HG02759 (cell line): Measurements from ENCODE around the gene MRPS2.
A peak's percentile ranks its signal among the peaks of the same experiment; 100 is the strongest.

Experiments
- ATAC-seq: cut with Tn5 transposase; IDR thresholded peaks from one replicate; pipeline ENCODE4 v1.9.1; 2021; ENCODE audit warnings: mild to moderate bottlenecking, moderate library complexity; ENCODE audit not compliant: unreplicated experiment

MRPS2 gene

DNA sequence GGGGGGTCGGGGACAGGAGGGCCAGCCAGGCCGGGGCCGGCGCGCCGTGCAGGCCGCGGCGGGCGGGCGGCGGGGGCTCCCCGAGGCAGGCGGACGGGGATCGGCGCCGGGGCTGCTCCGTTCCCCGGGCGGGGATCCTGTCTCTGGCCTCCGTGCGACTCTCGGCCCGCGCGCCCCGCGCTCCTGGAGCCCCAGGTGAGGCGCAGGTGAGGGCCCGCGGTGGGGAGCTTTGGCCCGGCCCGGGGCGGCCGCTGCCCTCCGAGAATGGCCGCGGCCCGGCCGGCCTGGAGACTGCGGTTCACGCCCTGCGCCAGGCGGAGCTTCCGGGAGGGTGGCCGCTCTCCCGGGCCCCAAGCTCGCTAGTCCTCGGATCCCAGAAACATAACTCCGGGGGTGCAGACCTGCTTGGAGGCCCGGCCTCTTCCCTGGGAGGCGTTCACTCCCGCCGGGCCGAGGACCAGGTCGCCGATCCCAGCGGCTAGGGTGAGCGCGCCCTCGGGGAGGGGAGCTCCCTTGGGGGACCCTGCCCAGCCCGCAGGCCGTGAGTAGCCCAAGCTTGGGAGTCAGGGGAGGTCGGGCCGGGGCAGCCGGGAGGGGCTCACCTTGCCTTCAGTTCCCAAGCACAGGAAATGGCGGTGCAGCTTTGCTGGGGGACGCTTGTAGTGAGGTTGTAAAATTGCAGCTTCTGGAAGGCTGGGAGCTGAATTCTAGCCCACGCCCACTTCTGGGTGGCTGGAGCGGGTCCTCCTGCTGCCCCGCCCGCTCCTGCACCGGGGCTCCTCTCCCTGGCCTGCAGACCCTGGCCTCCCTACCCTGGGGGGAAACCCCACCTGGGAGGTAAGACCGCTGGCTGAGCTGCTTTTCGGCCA lies 20.2 kb upstream of the MRPS2 start:
- peak; percentile 32 for ATAC-seq

GRCh38 chr9:135480940-135481310 lies 19.6 kb upstream of the MRPS2 start:
- ATAC-seq = no peak

DNA sequence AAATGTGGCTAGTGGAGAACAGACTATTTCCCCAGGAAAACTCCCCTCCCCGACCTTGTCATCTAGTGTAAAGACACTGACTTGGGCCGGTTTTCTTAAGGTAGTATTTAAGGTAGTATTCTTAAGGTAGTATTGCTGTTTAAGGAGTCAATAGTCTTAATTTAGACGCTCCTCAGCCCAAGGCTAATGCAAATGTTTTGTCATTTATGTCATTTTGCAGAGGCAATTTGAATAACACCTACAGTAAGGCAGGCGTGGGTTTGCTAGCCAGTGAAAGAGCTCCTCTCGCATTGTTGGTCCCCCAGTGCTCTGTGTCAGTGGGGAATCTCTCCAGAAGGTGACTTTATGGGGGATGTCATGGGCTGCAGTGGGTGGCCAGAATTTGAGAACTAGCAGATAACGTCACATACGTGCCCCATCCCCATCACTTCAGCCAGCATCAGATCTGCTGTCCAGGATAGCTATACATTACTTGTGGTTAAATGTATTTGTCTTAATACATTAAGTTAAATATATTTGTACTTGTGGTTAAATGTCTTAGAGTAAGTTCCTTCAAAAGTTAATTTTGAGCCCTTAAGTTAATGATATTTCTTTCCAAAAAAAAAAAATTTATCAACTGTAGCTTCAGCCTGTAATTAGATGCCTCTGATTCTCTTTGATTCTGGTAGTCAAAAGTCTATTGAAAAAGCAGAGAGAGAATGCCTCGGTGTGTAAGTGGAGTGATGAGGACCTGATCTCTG lies 18.3 kb upstream of the MRPS2 start:
- no peak for ATAC-seq

- no peak for ATAC-seq
These were observed 15.8 kb upstream of the MRPS2 start for GRCh38 chr9:135484460-135485277.

DNA sequence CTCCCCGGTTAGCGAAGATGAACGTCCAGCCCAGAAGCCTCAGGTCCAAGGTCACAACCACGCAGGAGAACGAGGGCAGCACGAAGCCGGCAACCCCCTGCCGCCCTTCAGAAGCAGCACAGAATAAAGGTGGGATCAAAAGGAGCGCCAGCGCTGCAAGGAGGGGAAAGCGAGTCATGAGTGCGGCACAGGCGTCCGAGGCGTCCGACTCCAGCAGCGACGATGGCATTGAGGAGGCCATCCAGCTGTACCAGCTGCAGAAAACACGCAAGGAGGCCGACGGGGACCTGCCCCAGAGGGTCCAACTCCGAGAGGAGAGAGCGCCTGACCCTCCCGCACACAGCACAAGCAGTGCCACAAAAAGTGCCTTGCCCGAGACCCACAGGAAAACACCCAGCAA lies 15.1 kb upstream of the MRPS2 start:
- ATAC-seq = no peak

DNA sequence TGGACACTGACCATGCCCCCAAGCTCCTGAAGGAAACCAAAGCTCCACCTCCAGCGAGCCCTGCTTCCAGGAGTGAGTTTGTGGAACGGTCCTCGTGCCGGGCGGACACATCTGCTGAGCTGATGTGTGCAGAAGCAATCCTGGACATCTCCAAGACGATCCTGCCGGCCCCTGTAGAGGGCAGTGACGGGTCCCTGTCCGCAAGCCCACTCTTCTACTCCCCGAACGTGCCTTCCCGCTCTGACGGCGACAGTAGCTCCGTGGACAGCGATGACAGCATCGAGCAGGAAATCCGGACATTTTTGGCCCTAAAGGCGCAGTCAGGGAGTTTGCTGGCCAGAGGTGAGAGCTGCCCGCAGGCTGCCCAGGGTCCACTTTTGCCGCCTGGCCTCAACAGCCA lies 14.7 kb upstream of the MRPS2 start:
- no peak for ATAC-seq

DNA sequence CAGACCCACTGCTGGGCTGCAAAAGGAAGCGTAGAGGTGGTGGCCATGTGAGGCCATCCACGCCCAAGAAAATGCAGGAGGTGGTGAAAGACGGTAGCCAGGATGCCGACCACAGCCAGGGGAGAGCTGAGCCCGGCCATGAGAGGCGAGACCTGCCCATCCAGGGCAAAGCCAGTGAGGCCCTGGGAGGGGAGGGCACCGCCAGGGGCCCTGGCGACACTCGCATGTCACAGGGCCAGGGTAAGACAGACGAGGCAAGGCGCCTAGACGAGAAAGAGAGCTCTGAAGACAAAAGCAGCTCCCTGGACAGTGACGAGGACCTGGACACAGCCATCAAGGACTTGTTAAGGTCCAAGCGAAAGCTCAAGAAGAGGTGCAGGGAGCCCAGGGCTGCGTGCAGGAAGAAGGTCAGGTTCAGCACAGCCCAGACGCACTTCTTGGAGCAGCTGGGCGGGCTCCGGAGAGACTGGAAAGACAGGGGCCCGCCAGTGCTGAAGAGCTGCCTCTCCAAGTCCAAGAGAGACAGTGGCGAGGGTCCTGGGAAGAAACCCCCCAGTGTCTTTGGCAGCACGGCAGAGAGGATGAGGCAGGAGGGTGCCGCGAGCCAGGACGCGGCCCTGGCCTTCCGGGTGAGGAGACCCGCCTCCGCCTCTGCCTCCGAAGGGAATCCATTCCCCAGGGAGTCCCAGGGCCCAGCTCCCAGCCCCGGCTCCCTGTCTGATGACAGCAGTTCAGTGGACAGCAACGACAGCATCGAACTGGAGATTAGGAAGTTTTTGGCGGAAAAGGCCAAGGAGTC lies 14.0 kb upstream of the MRPS2 start:
- no peak for ATAC-seq

DNA sequence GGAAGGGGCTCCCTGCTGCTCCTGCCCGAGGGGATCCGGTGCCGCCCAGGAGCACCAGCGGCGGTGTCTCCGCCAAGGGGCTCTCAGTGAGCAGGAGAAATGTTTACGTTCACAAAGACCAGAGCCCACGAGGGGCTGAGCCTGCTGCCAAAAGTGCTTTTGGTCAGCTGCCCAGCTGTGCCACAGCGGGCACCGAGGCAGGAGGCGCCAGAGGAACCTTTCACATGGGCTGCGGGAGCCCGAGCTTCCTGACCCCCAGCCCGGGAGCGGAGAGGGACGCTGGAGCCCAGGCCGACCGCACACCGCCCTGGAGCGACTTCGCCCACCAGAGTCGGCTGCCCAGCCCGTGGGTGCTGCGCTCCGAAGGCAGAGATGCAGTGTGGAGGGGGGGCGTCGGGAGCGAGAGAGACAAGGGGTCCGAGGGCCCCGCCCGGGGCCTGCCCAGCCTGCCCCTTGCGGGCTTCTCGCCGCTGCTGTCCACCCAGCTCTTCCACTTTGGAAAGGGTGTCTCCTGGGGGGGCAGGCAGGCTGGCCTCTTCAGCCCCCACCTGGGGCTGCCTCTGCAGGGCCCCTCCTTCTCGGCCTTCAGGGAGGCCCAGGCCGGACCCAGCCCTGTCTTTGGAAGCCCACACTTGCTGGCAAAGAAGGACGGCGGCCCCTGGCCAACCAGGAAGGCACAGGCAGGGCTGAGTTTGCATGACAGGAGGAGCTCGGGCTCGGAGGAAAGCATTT lies 13.0 kb upstream of the MRPS2 start:
- ATAC-seq = no peak

GRCh38 chr9:135488013-135488330 lies 12.5 kb upstream of the MRPS2 start:
- ATAC-seq = no peak

- ATAC-seq = no peak
These were observed 12.0 kb upstream of the MRPS2 start for GRCh38 chr9:135488527-135488926.

DNA sequence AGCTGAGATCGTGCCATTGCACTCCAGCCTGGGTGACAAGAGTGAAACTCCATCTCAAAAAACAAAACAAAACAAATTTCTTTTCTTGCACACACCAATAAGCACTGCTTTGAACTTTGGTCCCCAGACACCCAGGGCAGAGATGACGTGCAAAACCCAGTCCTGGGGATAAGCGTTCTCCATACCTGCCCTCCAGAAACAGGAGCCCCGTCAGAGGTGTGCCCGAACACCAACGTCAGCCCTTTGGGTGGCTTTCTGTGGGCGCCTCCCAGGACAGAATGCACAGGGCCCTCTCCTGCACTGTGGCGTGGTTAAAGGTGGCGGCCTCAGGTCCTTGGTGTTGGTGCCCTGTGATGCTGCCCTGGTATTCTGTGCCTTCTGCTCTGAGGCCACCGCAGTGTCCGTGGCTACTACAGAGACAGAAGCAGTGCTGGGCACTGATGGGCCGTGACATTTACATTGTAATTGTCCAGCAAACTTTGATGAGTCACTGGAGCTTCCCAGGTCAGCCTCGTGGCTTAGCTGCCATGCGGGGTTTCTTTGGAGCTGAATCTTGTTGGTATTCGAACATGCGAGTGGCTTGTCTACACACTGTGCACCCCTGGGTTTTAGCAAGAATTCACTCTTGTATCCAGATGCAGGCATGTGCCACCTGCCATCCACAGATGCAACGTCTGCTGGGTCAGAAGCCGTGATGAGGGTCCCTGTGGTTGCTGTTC lies 11.1 kb upstream of the MRPS2 start:
- ATAC-seq = no peak

DNA sequence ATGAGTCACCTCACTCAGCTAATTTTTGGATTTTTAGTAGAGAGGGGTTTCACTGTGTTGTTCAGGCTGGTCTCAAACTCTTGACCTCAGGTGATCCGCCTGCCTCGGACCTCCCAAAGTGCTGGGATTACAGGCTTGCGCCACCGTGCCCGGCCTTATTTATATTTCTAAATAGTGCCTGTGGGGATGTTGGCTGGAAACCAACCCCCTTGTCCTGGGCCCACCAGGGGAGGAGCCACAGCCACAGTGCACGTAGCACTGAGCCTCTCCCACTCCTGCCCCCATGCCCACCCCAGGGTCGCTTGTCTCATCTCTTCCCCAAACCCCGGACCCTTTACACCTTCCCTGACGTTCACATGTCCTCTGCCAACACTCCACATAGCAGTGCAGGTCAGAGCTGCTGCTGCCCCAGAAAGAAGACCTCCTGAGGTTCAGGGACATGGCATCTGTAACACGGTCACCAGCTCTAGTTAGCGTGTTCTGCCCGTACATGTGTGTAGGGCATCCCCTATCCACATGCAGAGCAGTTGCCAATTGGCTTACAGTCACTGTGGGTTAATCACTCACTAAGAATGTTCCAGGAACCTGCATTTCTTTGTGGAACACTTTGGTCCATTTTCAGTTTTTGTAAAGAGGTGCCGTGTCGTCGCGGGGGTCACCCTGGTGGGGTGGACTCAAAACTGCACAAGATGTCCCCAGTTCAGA lies 10.2 kb upstream of the MRPS2 start:
- ATAC-seq = no peak

DNA sequence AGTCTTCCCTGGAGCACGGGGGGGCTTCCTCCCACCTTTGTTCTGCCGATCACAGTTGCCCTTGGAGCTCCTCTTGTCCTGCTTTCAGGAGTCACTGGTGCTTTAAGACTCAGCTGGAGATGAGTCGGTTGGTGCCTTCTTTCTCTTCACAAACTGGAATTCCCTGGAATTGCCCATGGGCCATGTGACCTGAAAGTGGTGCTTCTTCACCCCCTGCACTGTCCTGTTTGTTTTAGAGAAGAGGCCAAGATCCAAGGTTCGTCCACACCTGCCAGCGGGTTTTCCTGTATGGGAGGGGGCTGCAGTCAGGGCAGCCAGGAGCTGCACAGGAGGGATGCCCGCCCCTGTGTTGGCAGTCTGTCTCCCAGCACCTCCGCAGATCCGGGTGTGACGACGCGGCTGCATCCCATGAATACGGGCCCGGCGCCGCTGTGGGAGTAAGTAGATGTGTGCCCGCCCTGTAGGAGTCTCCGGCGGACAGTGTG lies 9.5 kb upstream of the MRPS2 start:
- no peak for ATAC-seq

- ATAC-seq = no peak
These were observed 8.7 kb upstream of the MRPS2 start for GRCh38 chr9:135491764-135492163.

- no peak for ATAC-seq
These were observed 7.4 kb upstream of the MRPS2 start for GRCh38 chr9:135492886-135493669.

GRCh38 chr9:135494791-135495559 lies 5.5 kb upstream of the MRPS2 start:
- ATAC-seq = no peak
